HUDEP-2 (cell line): ENCODE data around the gene MNT.

ENCODE experiments used
- DNase-seq, 76 experiments: peaks; one replicate each; lab custom pipeline; 2025; ENCODE audit not compliant: unreplicated experiment in 76 of 76; lab: John Stamatoyannopoulos, UW

Gene MNT

GRCh38 chr17:2418572-2418971 lies 17.7 kb upstream of the MNT start:
- no peak for DNase-seq

DNA sequence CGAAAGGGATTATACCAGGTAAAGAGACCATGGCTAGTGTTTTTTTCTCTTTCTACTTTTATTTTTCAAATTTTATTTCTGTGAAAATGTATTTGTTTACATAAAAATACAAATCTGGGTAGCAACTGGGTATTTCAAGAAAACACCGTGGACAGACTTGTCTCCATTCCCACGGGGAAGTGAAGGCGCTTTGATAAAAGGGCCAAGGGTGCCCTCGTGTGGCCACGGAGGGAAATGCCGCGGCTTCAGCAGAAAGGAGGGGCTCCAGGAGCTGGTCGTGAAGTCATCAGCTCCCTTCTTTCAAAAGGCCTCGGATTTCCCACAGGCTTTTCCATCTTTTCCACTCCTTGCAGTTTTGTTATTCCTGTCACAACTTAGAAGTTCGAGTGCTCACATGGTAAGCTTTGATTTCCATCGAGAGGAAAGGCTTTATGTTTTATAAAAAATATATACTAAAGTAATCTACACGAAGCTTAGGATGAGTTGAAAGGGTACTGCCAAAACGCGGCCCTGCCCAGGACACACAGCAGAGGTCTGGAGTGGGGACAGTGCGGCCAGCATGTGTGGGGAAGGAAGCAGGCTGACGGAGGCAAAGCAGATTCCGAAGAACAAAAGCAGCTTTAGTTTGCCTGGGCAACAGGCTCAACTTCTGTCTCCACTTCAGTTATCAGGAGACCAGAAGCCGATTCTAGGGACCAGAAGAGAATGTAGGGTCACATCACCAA lies 15.3 kb upstream of the MNT start:
- peak in 69 of 76 experiments; percentile 8 to 86 (median 63) for DNase-seq

DNA sequence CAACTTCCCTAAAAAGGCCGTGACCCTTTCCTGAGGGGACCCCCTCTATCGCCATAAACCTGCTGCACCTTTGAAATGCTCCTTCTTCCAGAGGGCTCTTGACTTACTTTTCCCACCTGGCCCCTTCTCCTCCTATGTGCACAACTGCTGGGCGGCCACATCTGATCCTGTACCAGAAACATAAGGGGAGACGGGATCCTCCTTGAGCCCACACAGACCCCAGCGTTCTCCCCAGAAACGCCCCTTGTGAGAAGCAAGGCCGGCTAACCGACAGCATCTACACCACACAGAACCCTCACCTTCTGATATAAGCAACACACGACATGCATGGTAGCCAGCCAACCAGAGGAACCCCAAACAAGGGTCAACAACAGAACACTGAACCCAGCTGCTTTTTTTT lies 14.2 kb upstream of the MNT start:
- no peak for DNase-seq

DNA sequence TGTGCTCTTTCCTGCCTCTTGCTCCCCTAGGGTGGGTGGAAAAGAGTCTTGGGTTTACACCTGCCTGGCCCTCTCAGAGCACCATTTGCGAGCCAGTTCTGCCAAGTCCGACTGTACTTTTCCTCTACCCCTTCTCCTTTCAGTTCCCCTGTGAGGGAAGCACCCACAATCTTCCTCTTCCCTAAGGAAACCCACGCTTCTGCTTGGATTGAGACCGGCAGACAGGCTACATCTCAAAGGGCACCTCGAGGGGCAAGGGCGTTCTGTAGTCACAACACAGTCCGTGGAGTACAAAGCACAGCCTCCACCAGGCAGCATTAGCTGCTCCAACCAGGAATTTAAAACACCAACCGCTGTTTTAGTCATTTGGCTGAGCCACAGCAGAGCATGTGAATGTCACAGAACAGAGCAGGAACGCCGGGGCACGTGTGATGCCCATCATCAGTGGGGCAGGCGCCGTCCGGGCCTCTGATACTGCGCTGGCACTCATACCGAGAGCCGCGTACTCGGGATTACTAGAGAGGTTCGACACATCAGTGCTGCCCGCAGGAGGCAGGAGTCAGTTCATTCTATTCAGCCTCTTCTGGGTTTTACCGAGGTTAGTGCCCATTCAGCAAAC lies 13.7 kb upstream of the MNT start:
- no peak for DNase-seq

GRCh38 chr17:2412561-2413021 lies 11.7 kb upstream of the MNT start:
- DNase-seq: no peak

- no peak for DNase-seq
Observed at GRCh38 chr17:2410951-2411350, 10.1 kb upstream of the MNT start.

DNA sequence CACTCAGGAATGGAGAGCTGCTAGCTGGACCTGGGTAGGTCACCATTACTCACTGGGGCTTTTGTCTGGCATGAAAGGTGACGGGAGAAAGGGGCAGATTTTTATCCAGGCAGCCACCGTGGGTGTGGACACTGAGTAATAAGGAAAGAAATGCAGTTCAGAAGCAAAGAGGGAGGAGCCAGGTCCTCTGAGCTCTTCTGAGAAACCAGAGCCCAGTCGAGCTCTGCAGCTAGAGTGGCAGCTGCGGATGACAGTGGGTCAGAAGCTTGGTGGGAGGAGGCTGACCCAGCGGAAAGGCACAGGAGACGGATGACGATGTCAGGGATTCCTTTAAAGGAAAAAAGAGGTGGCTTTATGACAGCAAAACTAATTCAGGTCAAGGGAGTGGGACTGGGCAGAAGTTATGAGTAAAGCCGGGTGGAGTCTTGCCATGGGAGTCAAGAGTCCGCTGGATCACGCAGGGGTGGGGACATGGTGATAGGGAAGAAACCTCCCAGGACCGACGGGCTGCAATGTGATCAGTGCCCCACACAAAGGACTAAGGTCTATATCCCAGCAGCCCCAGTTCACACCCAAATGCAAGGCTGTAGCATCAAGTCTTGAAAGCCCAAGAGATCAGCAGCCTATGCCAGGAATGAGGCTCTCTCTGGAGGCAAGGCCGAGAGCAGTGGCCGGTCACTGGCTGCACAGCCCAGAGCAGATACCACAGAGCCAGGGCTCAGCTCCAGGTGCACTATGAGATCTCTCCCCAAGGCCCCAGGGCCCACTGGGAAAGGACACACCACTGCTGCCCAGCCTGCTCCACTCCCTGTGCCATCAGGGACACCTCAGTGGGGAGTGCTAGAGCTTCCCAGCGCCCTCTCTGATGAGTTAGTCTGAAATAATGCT lies 6.3 kb upstream of the MNT start:
- peak in 62 of 76 experiments; percentile 9 to 75 (median 42) for DNase-seq

DNA sequence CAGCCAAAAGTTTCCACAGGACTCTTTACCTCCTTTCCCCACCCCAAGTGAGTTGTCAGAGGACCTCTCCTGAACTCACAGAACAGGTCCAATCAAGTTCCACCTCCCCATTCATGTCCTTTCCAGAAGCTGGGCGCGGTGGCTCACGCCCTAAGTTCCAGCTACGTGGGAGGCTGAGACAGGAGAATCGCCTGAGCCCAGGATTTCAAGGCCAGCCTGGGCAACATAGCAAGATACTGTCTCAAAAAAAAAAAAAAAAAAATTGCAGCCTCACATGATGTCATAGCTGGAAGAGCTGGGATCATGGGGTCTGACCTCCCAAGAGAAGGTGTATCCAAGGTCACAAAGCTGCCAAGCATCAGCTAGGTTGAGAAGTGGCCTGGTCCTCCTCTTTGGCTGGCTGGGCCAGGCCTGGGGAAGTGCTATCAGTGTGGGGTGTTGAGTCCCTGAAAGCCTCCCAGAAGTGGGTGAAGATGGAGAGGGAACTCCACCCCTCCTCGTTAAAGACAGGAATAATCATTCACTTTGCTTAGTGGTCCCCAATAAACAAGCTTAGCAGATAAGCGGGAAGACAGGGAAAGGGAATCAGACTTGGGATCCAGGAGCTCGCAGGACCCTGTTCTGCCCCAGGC lies 5.5 kb upstream of the MNT start:
- DNase-seq: no peak

DNA sequence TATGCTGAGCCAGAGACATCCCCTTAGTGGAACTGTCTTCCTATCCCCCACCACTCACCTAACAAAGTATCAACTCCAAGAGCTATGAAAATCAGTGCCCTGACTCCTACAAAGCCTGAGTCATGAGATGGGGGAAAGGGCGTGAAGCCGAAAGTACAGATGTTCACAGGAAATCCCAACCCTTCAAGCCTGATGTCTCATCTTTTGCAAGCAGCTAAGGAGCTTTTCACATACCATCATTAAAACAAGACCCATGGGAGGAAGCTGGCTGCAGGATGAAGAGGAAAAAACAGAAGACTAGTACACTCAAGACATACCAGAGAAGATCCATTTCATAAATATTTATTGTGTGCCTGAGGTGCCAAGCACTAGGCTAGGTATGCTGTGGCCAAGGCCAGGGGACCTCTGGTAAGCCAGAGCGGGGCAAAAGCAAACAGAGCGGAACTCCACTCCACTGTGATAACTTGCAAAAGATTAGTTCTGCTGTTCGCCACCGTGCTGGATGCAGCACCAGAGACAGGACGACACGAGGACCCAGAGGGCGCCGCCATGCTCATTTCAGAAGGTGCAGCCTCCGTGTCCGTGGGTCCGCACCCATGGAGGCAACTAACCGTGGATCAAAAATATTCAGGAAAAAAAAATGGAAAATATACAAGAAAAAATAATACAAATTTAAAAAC lies 4.5 kb upstream of the MNT start:
- no peak for DNase-seq

- DNase-seq: no peak
Observed at GRCh38 chr17:2403044-2403443, 2.2 kb upstream of the MNT start.

- DNase-seq: no peak
Observed at GRCh38 chr17:2402544-2402943, 1.7 kb upstream of the MNT start.

- peak; percentile 62 to 99 (median 98) for DNase-seq
Observed at GRCh38 chr17:2401426-2402221, 764 bp upstream of the MNT start.

GRCh38 chr17:2400474-2400866 lies 390 bp downstream of the MNT start:
- DNase-seq: peak in 47 of 76 experiments; percentile 6 to 57 (median 33)

GRCh38 chr17:2399572-2400473 lies 1.0 kb downstream of the MNT start:
- peak in 74 of 76 experiments; percentile 60 to 95 (median 88) for DNase-seq

DNA sequence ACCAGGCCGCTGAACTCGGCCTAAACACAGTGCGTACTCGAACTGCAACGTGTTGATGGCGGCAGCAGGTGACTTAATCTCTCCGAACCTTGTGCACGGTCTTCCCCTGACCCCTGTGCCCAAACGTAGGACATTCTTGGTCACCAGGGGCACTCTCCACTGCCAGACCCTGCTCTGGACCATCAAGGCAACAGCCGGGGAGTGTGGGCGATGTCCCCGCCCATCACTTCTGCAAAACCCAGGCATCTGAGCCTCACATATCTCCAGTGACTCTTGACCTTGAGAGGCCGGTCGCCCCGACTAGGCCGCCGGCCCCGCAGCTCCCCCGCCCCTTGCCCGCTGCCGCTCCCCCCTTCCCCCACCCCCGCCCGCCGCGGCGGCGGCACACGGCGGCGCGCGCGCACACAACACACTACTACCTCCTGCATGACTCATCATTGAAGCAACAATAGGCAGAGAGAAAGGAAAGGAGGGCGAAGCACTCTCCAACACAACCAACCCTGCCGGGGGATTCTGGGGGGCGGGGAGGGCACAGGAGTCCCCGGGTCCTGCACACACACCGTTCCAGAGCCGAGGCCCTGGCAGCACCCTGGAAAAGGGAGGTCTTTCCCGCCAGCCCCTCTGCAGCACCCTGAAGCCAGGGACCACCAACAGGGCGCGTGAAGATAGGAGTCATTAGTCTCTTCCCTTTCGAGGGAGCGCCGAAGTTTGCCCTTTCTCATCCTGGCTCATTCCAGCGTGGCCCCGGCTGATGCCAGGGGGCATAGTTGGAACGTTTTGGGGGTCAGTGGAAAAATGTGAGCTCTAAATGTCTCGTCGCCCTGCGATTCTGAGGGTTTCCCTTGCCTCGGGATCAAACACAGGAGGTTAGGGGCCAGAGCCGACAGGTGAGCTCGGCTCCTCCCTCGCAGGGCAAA lies 1.9 kb downstream of the MNT start:
- DNase-seq: peak in 31 of 76 experiments; percentile 8 to 59 (median 30)

- peak in 1 of 76 experiments; percentile 47 for DNase-seq
Observed at GRCh38 chr17:2398182-2398581, 2.7 kb downstream of the MNT start.
